Spinal cord (tissue), 10 donors: Measurements from ENCODE around the gene HS3ST5. TPM values are rescaled to one million over a fixed set of nuclear protein-coding genes. Genes with fewer than 3 reads are reported as not detected.
"Not testable (repeated sequence)": the region's sequence is repeated elsewhere in the genome, so short reads cannot be mapped to it uniquely, and the experiment has no call there.

Source experiments
- DNase-seq, 6 donors: peaks; one replicate each; pipeline versions ENCODE4 v3.0.0 to v3.0.0-alpha.2; 2013 to 2015; ENCODE audit warnings: low spot score in 6 of 6, low read depth in 4 of 6
- H3K27ac ChIP-seq: one replicate; pipeline ENCODE4 v1.5.1; 2013; ENCODE audit warnings: low read depth, low read length, control low read depth
- H3K27me3 ChIP-seq: one replicate; pipeline ENCODE4 v1.6.1; 2013; ENCODE audit warnings: low read length; ENCODE audit not compliant: control insufficient read depth, insufficient read depth
- H3K36me3 ChIP-seq: one replicate; pipeline ENCODE4 v1.6.1; 2013; ENCODE audit warnings: low read length; ENCODE audit not compliant: control insufficient read depth, insufficient read depth
- H3K4me1 ChIP-seq: one replicate; pipeline ENCODE4 v1.6.1; 2013; ENCODE audit warnings: low read length; ENCODE audit not compliant: control insufficient read depth, insufficient read depth
- H3K4me3 ChIP-seq: one replicate; pipeline ENCODE4 v1.5.1; 2013; ENCODE audit warnings: low read depth, low read length, control low read depth
- H3K9me3 ChIP-seq: one replicate; pipeline ENCODE4 v1.6.1; 2013; ENCODE audit warnings: low read length; ENCODE audit not compliant: control insufficient read depth, insufficient read depth
- WGBS: methylation state at CpG from one replicate; pipeline ENCODE4 v1.1.5; 2013; ENCODE audit warnings: missing lambda C conversion rate; ENCODE audit not compliant: insufficient coverage; 5-methylcytosine and 5-hydroxymethylcytosine counted together
- polyA plus RNA-seq, 2 donors: library from polyadenylated mRNA; unstranded; fragments of 120-200 nt; gene quantifications; one replicate each; pipeline ENCODE4 v1.2.1, GENCODE V29; 2013; ENCODE audit not compliant: insufficient read length in 2 of 2
- total RNA-seq, 2 donors: library from RNA; depleted of rRNA in 1 of 2; stranded (reverse); fragments of 120-200 nt in 1 of 2; fragments of >200 nt in 1 of 2; gene quantifications; one replicate each; pipeline versions ENCODE4 v1.2.3 to v1.2.4, GENCODE V29; 2013 to 2014
- donor health status: healthy.

Gene HS3ST5
- total and polyA plus RNA-seq, 4 donors = 4.1 to 25.8 (median 21.9) TPM

- 70% methylated on average over 1 of the region's 4 CpGs for WGBS
- Histone ChIP-seq H3K4me3 (no peak overlapping the region), H3K4me1 (no peaks in the 10 kb centered on the region), H3K27ac (no peak overlapping the region), H3K27me3 (no peaks in the 10 kb centered on the region), H3K9me3 (no peaks in the 10 kb centered on the region), H3K36me3 (no peaks in the 10 kb centered on the region)
- no peak for DNase-seq
Observed at GRCh38 chr6:114154812-114155211, 188.0 kb downstream of the HS3ST5 start.

- H3K4me3 ChIP-seq = no peak overlapping the region
- no peaks in the 10 kb centered on the region for H3K4me1 ChIP-seq
- H3K36me3 ChIP-seq = no peaks in the 10 kb centered on the region
- WGBS = no CpG with 5 or more reads among the region's 3 CpGs
- DNase-seq = no peak
- H3K9me3 ChIP-seq = no peaks in the 10 kb centered on the region
- no peaks in the 10 kb centered on the region for H3K27me3 ChIP-seq
- H3K27ac ChIP-seq = no peak overlapping the region
Observed at GRCh38 chr6:114153448-114153847, 189.4 kb downstream of the HS3ST5 start.

- H3K4me3 ChIP-seq = no peak overlapping the region
- no peaks in the 10 kb centered on the region for H3K4me1 ChIP-seq
- H3K27me3 ChIP-seq = no peaks in the 10 kb centered on the region
- peak in 2 of 6 donors; percentile 13 to 86 for DNase-seq
- H3K36me3 ChIP-seq = no peaks in the 10 kb centered on the region
- H3K9me3 ChIP-seq = no peaks in the 10 kb centered on the region
- H3K27ac ChIP-seq = no peak overlapping the region
- 40% methylated on average over 1 of the region's 3 CpGs for WGBS
Observed at GRCh38 chr6:114151064-114151690, 191.6 kb downstream of the HS3ST5 start.

DNA sequence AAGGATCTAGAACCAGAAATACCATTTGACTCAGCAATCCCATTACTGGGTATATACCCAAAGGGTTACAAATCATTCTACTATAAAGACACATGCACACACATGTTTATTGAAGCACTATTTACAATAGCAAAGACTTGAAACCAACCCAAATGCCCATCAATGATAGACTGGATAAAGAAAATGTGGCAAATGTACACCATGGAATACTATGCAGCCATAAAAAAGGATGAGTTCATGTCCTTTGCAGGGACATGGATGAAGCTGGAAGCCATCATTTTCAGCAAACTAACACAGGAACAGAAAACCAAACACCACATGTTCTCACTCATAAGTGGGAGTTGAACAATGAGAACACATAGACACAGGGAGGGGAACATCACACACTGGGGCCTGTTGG, 193.6 kb downstream of the HS3ST5 start:
- DNase-seq, H3K36me3 ChIP-seq, H3K27ac ChIP-seq, H3K27me3 ChIP-seq, H3K4me1 ChIP-seq, H3K4me3 ChIP-seq, H3K9me3 ChIP-seq: not testable (repeated sequence)

DNA sequence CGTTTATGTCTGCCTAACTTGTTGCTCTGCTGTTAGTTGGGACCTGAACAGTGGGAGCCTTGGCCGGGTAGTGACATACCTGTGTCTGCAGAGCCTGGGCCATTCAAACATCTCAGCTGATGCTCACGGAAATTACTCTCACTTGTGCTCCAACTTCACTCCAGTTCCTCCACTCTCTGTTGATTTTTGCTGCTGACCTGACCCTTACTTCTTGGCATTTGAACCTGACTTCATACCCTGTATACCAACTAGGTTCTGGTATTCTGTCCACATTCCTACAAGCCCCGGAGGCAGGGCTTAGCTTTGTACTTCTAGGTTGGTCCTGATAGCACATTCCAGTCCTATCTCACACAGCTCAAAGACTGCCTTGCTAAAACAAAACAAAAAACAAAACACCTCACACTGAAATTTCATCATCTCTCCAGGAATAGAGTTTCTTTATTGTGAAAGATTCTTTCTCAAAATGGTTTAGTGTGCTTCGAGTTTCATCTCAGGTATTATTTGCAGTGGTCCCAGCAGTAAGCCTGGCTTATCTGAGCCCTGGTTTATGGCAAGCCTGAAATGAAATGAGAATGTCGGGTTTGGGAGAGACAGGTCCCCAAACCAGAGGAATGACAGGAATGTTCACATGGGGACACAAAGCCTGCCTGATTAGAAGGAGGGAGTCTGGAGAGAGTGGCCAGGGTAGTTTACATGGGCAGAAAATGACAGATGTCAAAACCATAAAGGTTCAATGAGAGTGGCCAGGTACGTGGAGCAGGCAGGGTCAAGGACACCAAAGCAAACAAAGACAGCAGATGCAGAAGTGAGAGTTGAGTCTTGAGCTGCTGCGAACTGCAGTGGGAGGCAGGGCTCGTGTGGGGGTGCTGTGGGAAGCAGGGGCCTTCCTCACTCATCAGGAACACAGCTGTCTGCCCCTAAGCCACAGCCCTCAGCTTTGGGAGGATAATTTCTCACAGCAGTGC, 197.7 kb downstream of the HS3ST5 start:
- WGBS = 52% methylated on average over 8 of the region's 9 CpGs
- Histone ChIP-seq H3K9me3 (no peaks in the 10 kb centered on the region), H3K4me3 (no peak overlapping the region), H3K36me3 (no peaks in the 10 kb centered on the region), H3K27me3 (no peaks in the 10 kb centered on the region), H3K4me1 (no peaks in the 10 kb centered on the region), H3K27ac (no peak overlapping the region)
- no peak for DNase-seq

DNA sequence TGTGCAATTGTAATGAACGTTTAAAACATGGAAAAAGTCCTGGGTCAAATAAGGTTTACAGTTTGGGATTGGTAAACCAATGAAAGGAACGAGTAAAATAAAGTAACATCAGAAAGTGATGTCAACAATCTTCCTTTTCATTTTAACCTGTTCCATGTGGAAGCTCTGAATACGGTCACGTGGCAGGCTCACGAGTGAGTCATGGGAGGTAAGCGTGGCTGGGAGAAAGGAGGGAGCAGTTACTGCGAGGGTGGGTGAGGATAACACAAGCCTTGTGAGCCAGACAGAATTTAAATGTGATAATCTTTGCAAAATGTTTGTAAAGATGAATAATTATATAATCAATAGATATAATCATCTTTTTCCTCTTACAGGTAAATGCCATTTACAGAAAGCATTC, 200.6 kb downstream of the HS3ST5 start:
- H3K4me1 ChIP-seq = no peaks in the 10 kb centered on the region
- H3K27ac ChIP-seq = no peak overlapping the region
- DNase-seq = no peak
- H3K9me3 ChIP-seq = no peaks in the 10 kb centered on the region
- no peaks in the 10 kb centered on the region for H3K27me3 ChIP-seq
- H3K4me3 ChIP-seq = no peak overlapping the region
- WGBS = no CpG with 5 or more reads among the region's 7 CpGs
- H3K36me3 ChIP-seq = no peaks in the 10 kb centered on the region

- WGBS = 59% methylated on average over 4 of the region's 5 CpGs
- DNase-seq = no peak
- Histone ChIP-seq H3K9me3 (no peaks in the 10 kb centered on the region), H3K4me3 (no peak overlapping the region), H3K27me3 (no peaks in the 10 kb centered on the region), H3K36me3 (no peaks in the 10 kb centered on the region), H3K4me1 (no peaks in the 10 kb centered on the region), H3K27ac (no peak overlapping the region)
Observed at GRCh38 chr6:114140416-114140815, 202.4 kb downstream of the HS3ST5 start.

DNA sequence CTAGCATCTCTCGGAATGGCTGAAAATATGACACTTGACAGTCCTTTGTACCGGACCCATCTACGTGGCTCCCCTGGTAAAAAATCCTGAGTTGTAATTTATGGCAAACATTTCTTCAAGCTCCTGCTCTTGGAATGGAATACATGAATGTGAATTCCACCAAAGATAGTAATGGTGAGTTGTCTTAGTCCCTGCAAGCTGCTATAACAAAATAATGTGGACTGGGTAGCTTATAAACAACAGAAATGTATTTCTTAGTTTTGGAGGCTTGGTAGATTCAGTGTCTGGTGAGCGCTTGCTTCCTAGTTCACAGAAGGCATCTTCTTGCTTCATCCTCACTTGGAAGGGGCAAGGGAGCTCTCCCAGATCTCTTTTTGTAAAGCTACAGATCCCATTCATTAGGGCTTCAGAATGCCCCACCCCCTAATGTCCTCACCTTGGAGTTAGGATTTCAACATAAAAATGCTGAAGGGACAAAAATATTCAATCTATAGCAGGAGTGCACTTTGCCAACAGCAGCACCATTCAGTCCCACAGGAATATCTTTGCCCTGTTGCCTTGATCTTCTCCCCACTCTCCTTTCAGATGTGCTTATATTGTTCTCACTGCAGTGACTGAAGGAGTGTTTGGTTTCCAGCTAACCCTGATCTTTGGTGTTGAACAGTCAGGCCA, 204.1 kb downstream of the HS3ST5 start:
- WGBS = 100% methylated on average over 3 of the region's 4 CpGs
- H3K9me3 ChIP-seq = no peaks in the 10 kb centered on the region
- no peaks in the 10 kb centered on the region for H3K27me3 ChIP-seq
- no peak overlapping the region for H3K27ac ChIP-seq
- H3K4me3 ChIP-seq = no peak overlapping the region
- H3K36me3 ChIP-seq = no peaks in the 10 kb centered on the region
- H3K4me1 ChIP-seq = no peaks in the 10 kb centered on the region
- DNase-seq = no peak

DNA sequence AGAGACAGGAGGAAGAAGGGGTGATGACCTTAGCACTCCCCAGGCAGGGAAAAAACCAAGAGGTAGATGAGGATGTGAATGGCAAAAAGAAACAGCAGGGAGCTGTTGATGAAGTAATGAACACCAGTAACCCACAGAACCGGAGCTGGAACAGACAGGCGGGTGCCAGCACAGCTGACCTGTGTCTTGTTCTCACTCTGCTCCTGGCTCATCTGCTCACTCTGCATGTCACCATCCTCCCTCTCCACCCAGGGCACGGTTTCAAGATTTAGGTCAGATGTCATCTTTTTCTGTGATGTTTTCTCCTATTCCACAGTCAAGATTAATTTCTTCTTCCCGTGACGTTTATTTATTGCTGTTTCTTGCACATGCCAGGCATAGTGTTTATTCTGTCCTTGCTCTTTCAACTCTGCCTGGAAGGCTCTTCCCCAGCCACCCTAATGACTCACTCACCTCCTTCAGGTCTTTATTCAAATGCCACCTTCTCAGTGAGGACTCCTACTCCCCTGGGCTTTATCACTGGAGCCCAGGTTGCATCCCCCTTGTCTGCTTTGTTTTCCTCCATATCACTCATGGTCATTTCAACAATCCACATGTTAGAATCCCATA, 207.4 kb downstream of the HS3ST5 start:
- H3K4me3 ChIP-seq = no peak overlapping the region
- no peaks in the 10 kb centered on the region for H3K4me1 ChIP-seq
- H3K27me3 ChIP-seq = no peaks in the 10 kb centered on the region
- no peaks in the 10 kb centered on the region for H3K36me3 ChIP-seq
- WGBS = 69% methylated on average over 5 of the region's 5 CpGs
- no peaks in the 10 kb centered on the region for H3K9me3 ChIP-seq
- no peak for DNase-seq
- H3K27ac ChIP-seq = no peak overlapping the region
